DMS53 treated with DMSO at 0.1 percent for 48 hours (cell line): ENCODE measurements around the gene TRABD2A.
"Not testable (repeated sequence)": the region's sequence is repeated elsewhere in the genome, so short reads cannot be mapped to it uniquely, and the experiment has no call there.

Experiments
- DNase-seq: peaks from one replicate; lab custom pipeline; 2025; ENCODE audit not compliant: unreplicated experiment; lab: John Stamatoyannopoulos, UW

TRABD2A gene, protein sequence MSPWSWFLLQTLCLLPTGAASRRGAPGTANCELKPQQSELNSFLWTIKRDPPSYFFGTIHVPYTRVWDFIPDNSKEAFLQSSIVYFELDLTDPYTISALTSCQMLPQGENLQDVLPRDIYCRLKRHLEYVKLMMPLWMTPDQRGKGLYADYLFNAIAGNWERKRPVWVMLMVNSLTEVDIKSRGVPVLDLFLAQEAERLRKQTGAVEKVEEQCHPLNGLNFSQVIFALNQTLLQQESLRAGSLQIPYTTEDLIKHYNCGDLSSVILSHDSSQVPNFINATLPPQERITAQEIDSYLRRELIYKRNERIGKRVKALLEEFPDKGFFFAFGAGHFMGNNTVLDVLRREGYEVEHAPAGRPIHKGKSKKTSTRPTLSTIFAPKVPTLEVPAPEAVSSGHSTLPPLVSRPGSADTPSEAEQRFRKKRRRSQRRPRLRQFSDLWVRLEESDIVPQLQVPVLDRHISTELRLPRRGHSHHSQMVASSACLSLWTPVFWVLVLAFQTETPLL

DNA sequence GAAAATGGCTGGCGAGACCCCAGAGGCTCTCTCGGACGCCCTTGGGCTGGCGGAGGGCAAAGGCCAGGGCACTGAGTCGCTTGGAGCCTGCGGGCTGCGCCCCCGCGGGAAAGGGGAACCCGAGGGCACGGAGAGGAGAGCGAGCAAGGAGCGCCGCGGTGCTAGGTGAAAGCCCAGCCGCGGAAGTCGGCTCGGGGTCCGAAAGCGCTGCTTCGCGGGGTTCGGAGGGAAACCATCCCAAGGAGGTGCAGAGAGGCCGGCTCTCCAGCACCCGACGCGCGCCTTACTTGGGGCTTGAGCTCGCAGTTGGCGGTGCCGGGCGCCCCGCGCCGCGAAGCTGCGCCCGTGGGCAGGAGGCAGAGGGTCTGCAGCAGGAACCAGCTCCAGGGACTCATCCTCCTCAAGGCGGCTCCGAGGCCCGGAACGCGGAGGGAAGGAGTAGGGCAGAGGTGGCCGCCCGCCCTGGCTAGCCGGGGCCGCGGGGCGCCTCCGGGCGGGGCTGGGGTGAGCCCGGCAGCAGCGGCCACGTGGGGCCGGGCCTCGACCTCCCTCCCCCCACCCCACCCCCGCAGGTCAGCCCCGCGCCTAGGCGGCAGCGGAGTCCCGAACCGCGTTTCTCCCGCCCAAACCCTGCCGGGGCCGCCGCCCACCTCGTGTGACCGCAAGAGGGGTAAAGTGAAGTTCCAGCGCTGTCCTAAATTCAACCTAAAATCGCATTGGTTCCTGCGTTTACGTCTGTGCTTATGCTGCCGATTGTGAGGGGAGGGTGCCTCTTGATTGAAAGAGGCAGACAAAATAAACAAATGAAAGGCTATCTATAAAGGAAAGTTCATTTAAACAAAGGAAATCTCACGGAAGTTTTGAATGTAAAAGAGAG is at the start of gene TRABD2A:
Gene TRABD2A, minus strand, starts transcription at position 440 of the 877 bp plus-strand sequence. Its CDS starts 45 bp downstream, at position 395.
- no peak for DNase-seq

DNA sequence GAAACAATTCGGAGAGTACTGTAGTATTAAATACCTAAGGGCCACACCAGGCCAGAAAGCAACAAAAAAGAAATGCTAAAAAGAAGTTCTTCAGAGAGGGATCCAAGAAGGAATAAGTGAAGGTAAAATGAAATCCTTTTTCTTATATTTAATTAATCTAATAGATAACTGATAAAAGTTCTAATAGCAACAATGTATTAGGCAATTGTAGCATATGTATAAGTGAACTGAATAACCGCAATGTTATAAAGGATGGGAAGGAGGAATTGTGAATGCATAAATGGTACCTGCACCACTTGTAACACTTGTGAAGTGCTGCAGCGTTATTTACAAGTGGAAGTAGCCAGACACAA is 46.4 kb upstream of the TRABD2A start:
- DNase-seq, result no peak

DNA sequence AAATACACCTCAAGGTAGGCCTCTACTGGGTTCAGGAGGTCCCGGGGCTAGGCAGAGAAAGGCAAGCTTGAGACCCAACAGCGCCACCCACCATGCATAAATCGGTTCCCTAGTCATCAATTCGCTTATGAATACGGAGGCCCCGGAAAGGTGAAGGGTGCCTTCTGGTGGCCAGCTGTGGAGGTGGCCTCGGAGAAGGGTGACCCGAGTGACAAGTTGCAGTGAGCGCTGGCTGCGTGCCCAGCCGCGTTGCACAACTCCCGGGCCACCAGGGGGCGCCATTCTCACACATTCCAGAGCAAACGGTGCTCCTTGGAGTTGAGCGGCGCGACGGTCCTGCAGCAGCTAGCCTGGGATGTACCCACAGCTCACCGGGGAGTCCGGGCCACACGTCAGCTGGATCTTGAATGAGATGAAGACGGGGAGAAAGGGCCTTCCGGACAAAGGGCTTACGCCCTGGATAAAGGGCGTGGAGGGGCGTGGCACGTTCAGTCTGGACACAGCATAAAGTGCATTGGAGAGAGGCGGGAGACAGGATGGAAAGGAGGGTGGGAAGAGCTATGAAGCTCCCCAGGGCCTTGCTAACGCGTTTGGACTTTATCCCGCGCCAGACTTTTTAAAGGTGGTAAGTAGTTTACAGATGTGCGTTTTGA is 45.0 kb upstream of the TRABD2A start:
- peak; percentile 99 for DNase-seq

DNA sequence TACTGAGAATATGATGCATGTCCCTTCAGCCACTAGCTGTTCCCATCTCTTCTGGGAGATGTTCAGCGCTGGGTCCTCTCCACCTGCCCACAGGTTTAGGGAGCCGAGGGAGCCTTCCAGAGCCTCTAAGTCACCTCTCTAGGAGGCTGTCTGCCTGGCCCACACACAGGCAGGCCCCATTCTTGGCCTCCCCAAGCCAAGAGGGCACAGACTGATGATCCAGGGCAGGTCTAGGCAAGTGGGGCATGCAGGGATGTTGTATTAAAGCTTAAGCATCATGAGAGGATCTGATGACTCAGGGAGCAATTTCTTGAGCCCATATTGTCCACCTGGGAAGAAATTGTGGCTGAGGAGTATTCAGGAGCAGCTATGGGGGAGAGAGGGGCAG is 44.4 kb upstream of the TRABD2A start:
- DNase-seq, result no peak

DNA sequence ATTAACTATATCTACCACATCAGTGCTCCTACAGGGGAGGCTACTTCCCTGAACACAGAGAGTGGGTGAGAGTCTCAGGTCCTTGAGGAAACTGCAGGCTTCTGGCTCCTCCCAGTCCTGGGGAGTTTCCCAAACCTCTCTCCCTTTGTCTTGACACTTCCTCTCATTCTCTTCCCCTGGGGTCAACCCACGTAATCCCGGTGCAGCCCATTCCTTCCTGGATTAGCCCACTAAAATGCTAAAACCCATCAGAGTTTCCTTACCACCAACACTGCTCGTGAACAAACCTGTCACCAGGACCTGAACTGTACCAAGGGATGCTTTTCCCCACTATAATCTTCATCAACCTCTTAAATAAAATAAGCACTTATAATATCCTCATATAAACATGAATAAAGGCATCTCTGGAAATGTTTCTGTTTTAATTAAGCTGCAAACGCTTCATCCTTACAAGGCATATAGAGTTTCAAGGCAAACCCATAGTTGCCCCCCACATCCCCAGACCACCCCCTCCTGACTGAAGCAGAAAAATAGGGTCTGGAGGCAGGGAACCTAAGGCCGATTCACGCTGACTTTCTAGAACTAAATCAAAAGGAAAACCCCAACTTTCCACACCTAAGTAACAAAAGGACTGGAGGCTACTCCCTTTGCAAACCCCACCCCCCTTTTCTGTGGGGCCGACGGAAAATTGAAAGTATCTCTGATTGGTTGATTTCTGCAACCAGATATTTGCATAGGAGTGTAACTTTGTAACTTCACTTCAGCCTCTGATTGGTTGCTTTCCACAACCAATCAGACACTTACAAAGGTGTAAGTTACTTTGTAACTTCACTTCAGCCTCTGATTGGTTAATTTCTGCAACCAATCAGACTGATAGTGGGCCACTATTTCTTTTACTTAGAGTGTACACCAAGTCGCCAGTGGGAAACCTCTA is 43.6 kb upstream of the TRABD2A start:
- DNase-seq, result no peak

DNA sequence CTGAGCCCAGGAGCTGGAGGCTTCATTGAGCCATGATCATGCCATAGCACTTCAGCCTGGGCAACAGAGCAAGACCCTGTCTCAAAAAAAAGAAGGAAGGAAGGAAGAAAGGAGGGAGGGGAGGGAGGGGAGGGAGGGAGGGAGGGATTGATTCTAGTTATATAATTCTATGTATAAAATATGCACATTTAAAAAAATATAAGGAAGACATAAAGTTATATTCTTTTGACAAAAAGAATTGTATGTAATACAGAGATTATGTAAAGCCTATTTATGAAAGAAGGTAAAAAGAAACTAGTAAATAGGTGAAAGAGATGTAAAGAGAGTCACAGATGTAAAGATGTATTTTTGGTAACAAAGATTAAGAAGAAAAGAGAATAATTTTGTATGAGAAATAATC is 42.1 kb upstream of the TRABD2A start:
- DNase-seq, result no peak

DNA sequence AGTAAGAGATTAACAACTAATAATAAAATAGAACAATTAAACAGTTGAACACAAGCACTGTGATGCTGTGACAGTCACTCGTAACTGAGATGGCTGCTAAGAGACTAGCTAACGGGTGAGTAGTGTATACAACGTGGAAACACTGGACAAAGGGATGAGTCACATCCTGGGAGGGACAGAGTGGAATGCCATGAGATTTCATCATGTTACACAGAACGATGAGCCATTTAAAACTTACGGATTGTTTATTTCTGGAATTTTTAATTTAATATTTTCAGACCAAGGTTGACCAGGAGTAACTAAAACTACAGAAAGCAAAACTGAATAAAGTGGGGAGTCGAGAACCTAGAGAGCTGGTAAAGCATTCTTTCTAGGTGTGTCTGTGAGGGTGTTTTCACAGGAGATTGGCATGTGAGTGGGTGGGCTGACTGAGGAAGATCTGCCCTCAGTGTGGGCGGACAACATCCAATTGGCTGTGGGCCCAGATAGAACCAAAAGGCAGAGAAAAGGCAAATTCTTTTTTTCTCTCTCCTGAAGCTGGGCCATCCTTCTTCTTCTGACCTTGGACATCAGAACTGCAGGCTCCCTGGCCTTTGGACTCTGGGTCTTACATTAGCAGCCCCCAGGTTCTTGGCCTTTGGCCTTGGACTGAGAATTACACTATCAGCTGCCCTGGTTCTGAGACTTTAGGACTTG is 39.1 kb upstream of the TRABD2A start:
- peak; percentile 92 for DNase-seq

DNA sequence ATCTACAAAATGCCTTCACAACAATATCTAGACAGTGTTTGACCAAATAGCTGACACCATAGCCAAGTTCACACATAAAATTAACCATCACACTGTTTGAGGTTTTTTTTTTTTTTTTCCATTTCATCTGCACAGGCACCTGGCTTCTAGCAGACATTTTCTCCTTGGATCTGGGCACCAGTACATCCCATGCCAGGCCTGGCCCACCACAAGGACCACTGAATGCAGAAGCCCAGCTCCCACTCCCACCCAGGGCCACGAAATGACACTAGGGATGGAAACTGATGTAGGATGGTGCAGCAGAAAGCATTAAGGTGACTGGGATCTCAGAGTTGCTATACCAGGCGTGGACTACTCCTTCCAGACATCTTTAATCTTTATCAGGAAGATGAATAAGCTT is 37.5 kb upstream of the TRABD2A start:
- DNase-seq, result no peak

DNA sequence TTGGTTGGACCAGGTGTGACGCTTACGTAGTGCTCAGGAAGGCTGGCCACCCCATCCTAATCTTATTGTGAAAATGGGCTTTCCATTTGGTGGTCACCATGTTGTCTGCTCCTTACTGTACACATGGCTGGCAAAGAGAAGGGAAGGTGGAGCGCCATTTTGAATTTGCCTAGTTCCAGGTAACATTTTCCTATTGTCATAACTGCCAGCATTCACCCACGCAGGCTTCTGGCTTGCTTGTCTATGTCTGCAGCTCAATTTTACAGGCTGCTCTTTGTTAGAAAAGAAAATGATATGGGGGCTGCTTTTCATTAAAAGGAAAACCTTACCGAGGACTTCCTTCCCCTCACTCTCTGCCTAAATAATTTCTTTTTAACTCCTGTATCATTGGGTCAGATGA is 36.9 kb upstream of the TRABD2A start:
- DNase-seq, result not testable (repeated sequence)

DNA sequence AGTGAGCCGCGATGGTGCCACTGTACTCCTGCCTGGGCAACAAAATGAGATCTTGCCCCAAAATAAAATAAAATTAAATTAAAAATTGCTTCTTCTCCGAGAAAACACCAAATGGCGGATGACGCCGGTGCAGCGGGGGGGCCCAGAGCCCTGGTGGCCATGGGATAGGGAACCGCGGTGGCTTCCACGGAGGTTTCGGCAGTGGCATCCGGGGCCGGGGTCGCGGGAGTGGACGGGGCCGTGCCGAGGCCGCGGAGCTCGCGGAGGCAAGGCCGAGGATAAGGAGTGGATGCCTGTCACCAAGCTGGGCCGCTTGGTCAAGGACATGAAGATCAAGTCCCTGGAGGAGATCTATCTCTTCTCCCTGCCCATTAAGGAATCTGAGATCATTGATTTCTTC is 34.8 kb upstream of the TRABD2A start:
- DNase-seq, result not testable (repeated sequence)

DNA sequence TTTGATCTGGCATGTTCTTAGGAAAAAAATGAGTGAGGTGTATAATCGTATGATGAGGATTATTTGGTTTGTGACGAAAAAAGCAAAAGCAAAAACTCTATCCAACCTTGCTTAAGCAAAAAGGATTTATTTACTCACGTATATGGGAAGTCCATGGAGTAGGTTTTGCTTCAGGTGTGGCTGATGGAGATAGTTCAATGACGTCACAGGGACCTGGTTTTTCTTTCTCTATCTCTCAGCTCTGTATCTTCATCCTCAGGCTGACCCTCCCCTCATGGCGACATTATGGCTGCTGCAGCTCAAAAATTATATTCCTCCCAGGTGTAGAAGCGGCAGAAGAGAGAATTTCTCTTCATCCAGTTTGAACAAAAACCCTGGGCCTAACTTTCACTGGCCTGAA is 33.5 kb upstream of the TRABD2A start:
- no peak for DNase-seq

DNA sequence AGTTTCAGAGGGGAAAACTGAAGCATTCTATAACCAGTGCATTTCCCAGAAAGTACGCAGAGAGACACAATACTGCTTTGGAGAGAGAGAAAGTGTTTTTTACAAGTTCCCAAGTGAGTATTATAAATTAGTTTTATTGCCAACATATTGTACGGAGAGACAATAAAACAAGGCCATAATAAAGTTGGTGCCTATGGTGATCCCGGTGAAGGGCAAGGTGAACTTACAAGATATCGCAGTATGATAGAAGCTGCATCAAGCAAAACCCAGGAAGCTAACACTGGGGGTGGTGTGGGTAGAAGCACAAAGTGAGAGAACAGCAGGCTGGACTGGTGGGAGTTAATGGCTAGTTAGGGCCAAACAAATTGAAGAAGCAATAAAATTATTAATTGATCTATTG is 32.1 kb upstream of the TRABD2A start:
- no peak for DNase-seq

DNA sequence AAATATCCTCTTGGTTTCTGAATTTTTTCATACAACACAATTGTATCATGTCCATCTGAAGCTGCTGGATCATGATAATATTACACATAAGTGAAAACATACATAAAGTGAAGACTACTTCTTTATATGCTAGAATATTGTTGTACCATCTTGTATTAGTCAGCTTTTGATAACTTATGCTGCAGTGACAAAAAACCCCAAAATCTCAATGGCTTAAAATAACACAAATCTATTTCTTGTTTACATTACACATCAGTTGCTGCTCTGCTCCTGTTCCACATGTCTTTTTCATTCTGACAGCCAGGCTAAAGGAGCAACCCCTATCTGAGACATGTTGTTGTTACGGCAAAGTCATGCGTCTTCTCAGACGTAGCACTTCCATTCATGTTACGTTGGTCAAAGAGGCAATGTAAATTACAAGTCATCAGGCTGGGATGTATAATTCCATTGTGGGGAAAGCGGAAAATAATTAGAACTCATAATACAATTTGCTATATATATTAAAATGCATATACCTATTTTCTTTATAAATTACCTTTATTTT is 30.3 kb upstream of the TRABD2A start:
- no peak for DNase-seq

DNA sequence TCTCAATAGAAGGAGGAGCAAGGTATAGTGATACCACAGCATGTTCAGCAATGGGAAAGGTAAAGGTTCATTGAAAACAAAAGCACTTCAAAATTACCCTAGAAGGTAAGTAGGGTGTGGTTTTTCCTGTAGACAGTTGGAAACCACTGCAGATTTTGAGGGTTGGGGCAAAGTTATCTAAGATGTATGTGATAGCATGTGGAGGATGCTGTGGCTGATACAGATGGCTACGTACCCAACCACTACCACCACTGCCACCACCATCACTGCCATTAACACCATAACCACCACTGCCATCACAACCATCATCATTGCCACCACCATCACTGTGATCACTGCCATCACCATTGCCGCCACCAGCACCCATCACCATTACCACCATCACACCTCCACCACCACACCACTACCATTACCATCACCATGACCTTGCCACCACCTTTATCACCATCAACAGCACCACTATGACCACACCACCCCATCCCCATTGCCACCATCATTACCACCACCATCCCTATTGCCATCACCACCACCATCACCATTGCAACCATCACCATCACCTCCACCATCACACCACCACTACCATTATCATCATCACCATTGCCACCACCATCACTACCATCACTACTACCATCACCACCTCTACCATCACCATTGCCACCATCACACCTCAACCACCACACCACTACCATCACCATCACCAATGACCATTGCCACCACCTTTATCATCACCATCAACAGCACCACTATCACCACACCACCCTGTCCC is 28.2 kb upstream of the TRABD2A start:
- no peak for DNase-seq

DNA sequence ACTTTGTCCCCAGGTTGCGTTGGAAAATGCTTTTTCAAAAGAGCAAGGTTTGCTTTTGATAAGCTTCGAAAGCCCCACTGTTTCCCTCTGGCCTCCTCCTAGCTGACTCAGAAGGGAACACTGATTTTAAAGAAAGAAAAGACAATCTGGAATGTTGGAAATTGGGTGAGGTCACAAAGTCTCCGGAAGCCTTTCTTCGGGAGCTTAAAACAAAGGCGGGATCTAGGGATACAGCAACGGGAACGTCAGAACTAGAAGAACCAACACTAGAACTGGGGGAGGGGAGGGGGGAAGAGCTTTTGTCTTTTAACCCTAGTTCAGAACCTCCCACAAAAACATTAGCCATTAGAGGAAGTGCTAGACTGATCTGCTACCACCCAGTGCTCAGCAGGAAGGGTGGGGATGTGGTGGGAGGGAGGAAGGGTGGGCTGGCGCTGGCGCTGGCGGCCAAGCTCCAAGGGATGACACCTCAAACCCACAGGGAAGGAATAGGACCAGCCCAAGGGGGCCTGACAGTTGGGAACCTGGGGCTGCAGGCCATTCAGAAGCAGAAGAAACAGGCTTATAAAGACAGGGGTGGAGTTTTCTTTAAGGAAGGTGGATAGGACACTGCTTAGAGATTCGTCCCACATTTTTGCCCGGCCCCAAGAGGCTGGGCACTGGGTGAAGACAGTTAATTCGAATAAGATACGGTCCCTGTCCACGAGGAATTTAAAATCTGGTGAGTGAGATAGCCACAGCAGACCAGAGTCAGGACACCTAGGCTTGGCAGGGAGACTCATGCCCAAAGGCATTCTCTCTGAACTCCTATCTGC is 26.2 kb upstream of the TRABD2A start:
- DNase-seq, result peak; percentile 16

DNA sequence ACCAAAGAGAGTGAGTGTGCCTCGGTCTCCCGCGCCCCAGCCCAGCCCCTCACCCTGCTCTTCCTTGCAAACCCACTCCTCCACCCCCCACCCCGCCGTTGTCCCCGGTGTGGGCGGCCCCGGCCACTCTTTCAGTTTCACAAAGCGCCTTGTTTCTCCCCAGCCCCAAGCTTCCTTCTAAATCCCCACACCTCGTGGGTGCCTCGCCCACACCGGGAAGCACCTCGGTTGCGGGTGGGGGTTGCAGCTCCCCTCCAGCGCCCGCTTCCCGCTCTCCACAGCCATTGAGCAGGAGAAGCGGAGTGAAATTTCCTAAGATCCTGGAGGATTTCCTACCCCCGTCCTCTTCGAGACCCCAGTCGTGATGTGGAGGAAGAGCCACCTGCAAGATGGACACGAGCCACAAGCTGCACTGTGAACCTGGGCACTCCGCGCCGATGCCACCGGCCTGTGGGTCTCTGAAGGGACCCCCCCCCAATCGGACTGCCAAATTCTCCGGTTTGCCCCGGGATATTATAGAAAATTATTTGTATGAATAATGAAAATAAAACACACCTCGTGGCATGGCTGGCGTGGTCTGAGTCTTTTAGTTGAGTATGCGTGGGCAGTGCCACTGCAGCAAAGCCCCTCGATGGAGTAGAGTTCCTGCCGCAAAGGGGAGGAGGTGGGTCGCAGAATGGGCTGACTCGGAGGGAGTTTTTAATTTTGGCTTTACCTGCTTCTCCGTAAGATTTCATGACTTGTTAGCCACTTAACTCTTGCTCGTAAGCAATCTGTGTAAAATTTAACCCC is 25.4 kb upstream of the TRABD2A start:
- no peak for DNase-seq
